Vagina (tissue), 2 donors: ENCODE data around the gene SETD3.

Experiments used
- CTCF ChIP-seq, 3 experiments: fragments of 450-650 bp in 2 of 3; fragments of 200-600 bp in 1 of 3; sonication (generic) in 1 of 3; IDR thresholded peaks; one replicate each; pipeline ENCODE4 v1.5.1; 2017 to 2019; ENCODE audit warnings: antibody characterized with exemption in 3 of 3, mild to moderate bottlenecking in 2 of 3, moderate library complexity in 2 of 3
- POLR2A ChIP-seq, 2 donors: fragments of 450-650 bp; IDR thresholded peaks; one replicate each; pipeline ENCODE4 v1.6.1; 2017; ENCODE audit warnings: antibody characterized with exemption in 2 of 2, mild to moderate bottlenecking in 2 of 2, moderate library complexity in 2 of 2

- no peak for TF ChIP-seq CTCF (IDR thresholded peaks at IDR 0.05)
- no peak for TF ChIP-seq POLR2A (IDR thresholded peaks at IDR 0.05)
Observed at GRCh38 chr14:99391671-99392070, 89.0 kb downstream of the SETD3 start.
